ENCODE results near the gene PRRT1B.
A peak's percentile ranks its signal among the peaks of the same experiment; 100 is the strongest.

PRRT1B gene

GRCh38 chr9:131588396-131588795, 43.1 kb downstream of the PRRT1B start:
- Histone ChIP-seq H3K23ac (ENCODE audit: low read length) (no peak overlapping the region), H3K79me2 (ENCODE audit: control insufficient read depth, insufficient read depth, low read length) (no peaks in the 10 kb centered on the region), H4K5ac (ENCODE audit: low read length) (no peak overlapping the region), H3K9ac (ENCODE audit: low read length) (no peak overlapping the region), H3K4me2 (ENCODE audit: low read length) (no peak overlapping the region), H3K36me3 (ENCODE audit: control insufficient read depth, insufficient read depth, low read length) (no peaks in the 10 kb centered on the region), H2BK120ac (ENCODE audit: low read depth, low read length) (no peak overlapping the region), H2AK5ac (ENCODE audit: low read length) (no peak overlapping the region), H3K27ac (ENCODE audit: low read depth, low read length) (no peak overlapping the region), H3K4me1 (ENCODE audit: control insufficient read depth, low read depth, low read length) (no peaks in the 10 kb centered on the region), H3K79me1 (ENCODE audit: low read length) (no peaks in the 10 kb centered on the region), H3K18ac (ENCODE audit: low read length) (no peak overlapping the region), H3K56ac (ENCODE audit: low read length) (no peak overlapping the region), H2BK15ac (replicated peaks; ENCODE audit: low read depth) (no peak overlapping the region), H3K27me3 (ENCODE audit: insufficient read depth, low read length, poor library complexity) (no peaks in the 10 kb centered on the region), H2BK5ac (ENCODE audit: low read length) (no peak overlapping the region), H3K4ac (ENCODE audit: low read depth, low read length) (no peak overlapping the region), H3K4me3 (ENCODE audit: low read length) (no peak overlapping the region), H4K8ac (ENCODE audit: low read depth, low read length) (no peak overlapping the region)
- no CpG with 5 or more reads among the region's 9 CpGs for WGBS (ENCODE audit: extremely low coverage, insufficient coverage, low lambda C conversion rate)
- DNase-seq: no peak

- no peak overlapping the region for H3K27ac ChIP-seq (ENCODE audit: low read depth, low read length)
- no peaks in the 10 kb centered on the region for H3K36me3 ChIP-seq (ENCODE audit: control insufficient read depth, insufficient read depth, low read length)
- no peak overlapping the region for H2BK15ac ChIP-seq (replicated peaks; ENCODE audit: low read depth)
- no peak overlapping the region for H3K4me2 ChIP-seq (ENCODE audit: low read length)
- H3K9ac ChIP-seq (ENCODE audit: low read length): no peak overlapping the region
- no CpG with 5 or more reads among the region's 16 CpGs for WGBS (ENCODE audit: extremely low coverage, insufficient coverage, low lambda C conversion rate)
- no peak overlapping the region for H3K4me3 ChIP-seq (ENCODE audit: low read length)
- H3K79me2 ChIP-seq (ENCODE audit: control insufficient read depth, insufficient read depth, low read length): no peaks in the 10 kb centered on the region
- H2BK120ac ChIP-seq (ENCODE audit: low read depth, low read length): no peak overlapping the region
- H4K8ac ChIP-seq (ENCODE audit: low read depth, low read length): no peak overlapping the region
- H2AK5ac ChIP-seq (ENCODE audit: low read length): no peak overlapping the region
- H3K4me1 ChIP-seq (ENCODE audit: control insufficient read depth, low read depth, low read length): no peaks in the 10 kb centered on the region
- H4K5ac ChIP-seq (ENCODE audit: low read length): no peak overlapping the region
- DNase-seq: no peak
- H3K27me3 ChIP-seq (ENCODE audit: insufficient read depth, low read length, poor library complexity): no peaks in the 10 kb centered on the region
- no peak overlapping the region for H3K4ac ChIP-seq (ENCODE audit: low read depth, low read length)
- H3K18ac ChIP-seq (ENCODE audit: low read length): no peak overlapping the region
- H3K56ac ChIP-seq (ENCODE audit: low read length): no peak overlapping the region
- H3K79me1 ChIP-seq (ENCODE audit: low read length): no peaks in the 10 kb centered on the region
- H2BK5ac ChIP-seq (ENCODE audit: low read length): no peak overlapping the region
- no peak overlapping the region for H3K23ac ChIP-seq (ENCODE audit: low read length)
Observed at GRCh38 chr9:131589124-131589711, 43.9 kb downstream of the PRRT1B start.

- Histone ChIP-seq H3K4ac (ENCODE audit: low read depth, low read length) (no peak overlapping the region), H3K36me3 (ENCODE audit: control insufficient read depth, insufficient read depth, low read length) (no peaks in the 10 kb centered on the region), H3K4me3 (ENCODE audit: low read length) (no peak overlapping the region), H2AK5ac (ENCODE audit: low read length) (no peak overlapping the region), H3K27ac (ENCODE audit: low read depth, low read length) (no peak overlapping the region), H2BK5ac (ENCODE audit: low read length) (no peak overlapping the region), H2BK120ac (ENCODE audit: low read depth, low read length) (no peak overlapping the region), H3K4me2 (ENCODE audit: low read length) (no peak overlapping the region), H2BK15ac (replicated peaks; ENCODE audit: low read depth) (no peak overlapping the region), H3K4me1 (ENCODE audit: control insufficient read depth, low read depth, low read length) (no peaks in the 10 kb centered on the region), H3K27me3 (ENCODE audit: insufficient read depth, low read length, poor library complexity) (no peaks in the 10 kb centered on the region), H4K8ac (ENCODE audit: low read depth, low read length) (no peak overlapping the region), H4K5ac (ENCODE audit: low read length) (no peak overlapping the region), H3K79me2 (ENCODE audit: control insufficient read depth, insufficient read depth, low read length) (no peaks in the 10 kb centered on the region), H3K79me1 (ENCODE audit: low read length) (no peaks in the 10 kb centered on the region), H3K9ac (ENCODE audit: low read length) (no peak overlapping the region), H3K23ac (ENCODE audit: low read length) (no peak overlapping the region), H3K18ac (ENCODE audit: low read length) (no peak overlapping the region), H3K56ac (ENCODE audit: low read length) (no peak overlapping the region)
- WGBS (ENCODE audit: extremely low coverage, insufficient coverage, low lambda C conversion rate): no CpG with 5 or more reads among the region's 14 CpGs
- DNase-seq: no peak
Observed at GRCh38 chr9:131589993-131590392, 44.7 kb downstream of the PRRT1B start.

- H3K4me1 ChIP-seq (ENCODE audit: control insufficient read depth, low read depth, low read length): no peaks in the 10 kb centered on the region
- no peak overlapping the region for H3K23ac ChIP-seq (ENCODE audit: low read length)
- H3K4ac ChIP-seq (ENCODE audit: low read depth, low read length): no peak overlapping the region
- no peak overlapping the region for H4K5ac ChIP-seq (ENCODE audit: low read length)
- no peak overlapping the region for H3K27ac ChIP-seq (ENCODE audit: low read depth, low read length)
- no peak overlapping the region for H3K56ac ChIP-seq (ENCODE audit: low read length)
- WGBS (ENCODE audit: extremely low coverage, insufficient coverage, low lambda C conversion rate): no CpG with 5 or more reads among the region's 13 CpGs
- H3K79me2 ChIP-seq (ENCODE audit: control insufficient read depth, insufficient read depth, low read length): no peaks in the 10 kb centered on the region
- no peak overlapping the region for H2BK15ac ChIP-seq (replicated peaks; ENCODE audit: low read depth)
- H3K9ac ChIP-seq (ENCODE audit: low read length): no peak overlapping the region
- no peaks in the 10 kb centered on the region for H3K27me3 ChIP-seq (ENCODE audit: insufficient read depth, low read length, poor library complexity)
- H2BK120ac ChIP-seq (ENCODE audit: low read depth, low read length): no peak overlapping the region
- no peak for DNase-seq
- H3K4me3 ChIP-seq (ENCODE audit: low read length): no peak overlapping the region
- H4K8ac ChIP-seq (ENCODE audit: low read depth, low read length): no peak overlapping the region
- H3K36me3 ChIP-seq (ENCODE audit: control insufficient read depth, insufficient read depth, low read length): no peaks in the 10 kb centered on the region
- H2BK5ac ChIP-seq (ENCODE audit: low read length): no peak overlapping the region
- no peak overlapping the region for H3K18ac ChIP-seq (ENCODE audit: low read length)
- no peaks in the 10 kb centered on the region for H3K79me1 ChIP-seq (ENCODE audit: low read length)
- H3K4me2 ChIP-seq (ENCODE audit: low read length): no peak overlapping the region
- H2AK5ac ChIP-seq (ENCODE audit: low read length): no peak overlapping the region
Observed at GRCh38 chr9:131590449-131590848, 45.1 kb downstream of the PRRT1B start.

GRCh38 chr9:131590907-131591844, 45.9 kb downstream of the PRRT1B start:
- no peak overlapping the region for H3K4me3 ChIP-seq (ENCODE audit: low read length)
- H3K4me2 ChIP-seq (ENCODE audit: low read length): no peak overlapping the region
- no peaks in the 10 kb centered on the region for H3K4me1 ChIP-seq (ENCODE audit: control insufficient read depth, low read depth, low read length)
- no peak overlapping the region for H2BK120ac ChIP-seq (ENCODE audit: low read depth, low read length)
- no peak overlapping the region for H4K5ac ChIP-seq (ENCODE audit: low read length)
- H2BK15ac ChIP-seq (replicated peaks; ENCODE audit: low read depth): no peak overlapping the region
- no peak overlapping the region for H2BK5ac ChIP-seq (ENCODE audit: low read length)
- no peak overlapping the region for H3K4ac ChIP-seq (ENCODE audit: low read depth, low read length)
- WGBS (ENCODE audit: extremely low coverage, insufficient coverage, low lambda C conversion rate): no CpG with 5 or more reads among the region's 21 CpGs
- no peaks in the 10 kb centered on the region for H3K79me1 ChIP-seq (ENCODE audit: low read length)
- no peak overlapping the region for H3K56ac ChIP-seq (ENCODE audit: low read length)
- no peak overlapping the region for H2AK5ac ChIP-seq (ENCODE audit: low read length)
- no peaks in the 10 kb centered on the region for H3K79me2 ChIP-seq (ENCODE audit: control insufficient read depth, insufficient read depth, low read length)
- no peaks in the 10 kb centered on the region for H3K36me3 ChIP-seq (ENCODE audit: control insufficient read depth, insufficient read depth, low read length)
- no peak overlapping the region for H3K9ac ChIP-seq (ENCODE audit: low read length)
- no peak overlapping the region for H3K23ac ChIP-seq (ENCODE audit: low read length)
- no peak overlapping the region for H3K27ac ChIP-seq (ENCODE audit: low read depth, low read length)
- peak; percentile 83 for DNase-seq
- no peaks in the 10 kb centered on the region for H3K27me3 ChIP-seq (ENCODE audit: insufficient read depth, low read length, poor library complexity)
- no peak overlapping the region for H3K18ac ChIP-seq (ENCODE audit: low read length)
- H4K8ac ChIP-seq (ENCODE audit: low read depth, low read length): no peak overlapping the region
